HG02678 (cell line): Measurements from ENCODE around the gene NCAPH2.
"Not testable (repeated sequence)": the region's sequence is repeated elsewhere in the genome, so short reads cannot be mapped to it uniquely, and the experiment has no call there.

Source experiments
- ATAC-seq: cut with Tn5 transposase; IDR thresholded peaks from one replicate; pipeline ENCODE4 v1.9.1; 2021; ENCODE audit warnings: mild to moderate bottlenecking, moderate library complexity; ENCODE audit not compliant: unreplicated experiment

Gene NCAPH2

GRCh38 chr22:50528682-50529415 lies 20.8 kb downstream of the NCAPH2 start:
- ATAC-seq: no peak

DNA sequence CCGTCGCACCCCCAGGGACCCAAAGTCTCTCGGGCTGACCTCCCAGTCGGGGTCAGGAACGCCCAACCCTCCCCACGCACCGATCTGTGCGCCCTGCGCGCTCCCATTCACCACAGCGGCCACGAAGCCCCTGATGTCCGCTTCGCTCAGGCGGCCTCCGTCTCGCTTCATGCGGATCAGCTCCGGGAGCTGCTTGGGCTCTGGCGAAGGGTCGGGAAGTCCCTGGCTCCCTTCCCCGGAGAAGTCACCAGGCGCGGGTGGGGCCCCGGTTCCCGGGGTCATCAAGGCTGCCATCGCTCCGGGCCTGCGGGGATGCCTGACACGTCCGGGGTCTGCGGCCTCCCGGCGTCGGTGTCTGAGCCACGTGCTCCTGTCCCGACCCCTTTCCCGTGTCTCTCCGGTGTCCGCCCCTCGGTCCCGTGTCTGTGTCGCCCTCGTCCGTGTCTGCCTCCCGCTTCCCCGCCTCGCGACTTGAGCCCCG lies 21.4 kb downstream of the NCAPH2 start:
- ATAC-seq: no peak

- ATAC-seq: peak; percentile 22
Observed at GRCh38 chr22:50529897-50530579, 22.0 kb downstream of the NCAPH2 start, which contains the start of gene TYMP. Gene TYMP (minus strand): TSS chr22:50530012. CDS start chr22:50529709, 303 bp downstream.

- no peak for ATAC-seq
Observed at GRCh38 chr22:50530580-50530876, 22.5 kb downstream of the NCAPH2 start.

DNA sequence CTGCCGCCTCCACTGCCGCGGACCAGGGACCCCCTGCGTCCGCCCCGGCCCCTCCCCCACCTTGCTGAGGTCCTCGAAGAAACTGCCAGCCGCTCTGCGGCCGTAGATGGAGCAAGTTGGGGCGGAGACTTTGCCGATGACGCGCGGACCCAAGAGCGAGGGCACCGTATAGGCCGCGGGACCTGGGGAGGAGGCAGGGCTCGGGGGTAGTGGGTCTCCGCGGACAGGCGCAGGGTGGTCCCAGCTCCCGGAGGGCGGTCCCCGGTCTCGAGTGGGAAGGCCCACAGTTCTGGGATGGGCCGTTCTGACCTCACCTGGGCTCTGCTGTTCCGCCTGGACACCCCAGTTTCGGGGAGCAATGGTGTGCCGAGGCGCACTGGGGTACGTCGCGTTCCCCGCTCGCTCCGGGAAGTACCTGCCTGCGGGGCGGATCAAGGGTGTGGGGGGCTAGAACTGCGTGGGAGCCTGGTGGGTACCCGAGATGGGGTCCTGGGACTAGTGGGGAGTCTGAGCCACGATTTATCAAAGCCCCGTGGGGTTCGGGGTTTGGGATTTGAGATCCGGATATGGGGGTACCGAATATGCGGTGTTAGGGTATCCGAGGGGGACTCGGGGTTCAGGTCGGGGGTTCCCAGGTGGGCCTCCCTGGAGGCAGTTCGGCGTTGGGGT lies 23.0 kb downstream of the NCAPH2 start:
- no peak for ATAC-seq

GRCh38 chr22:50531546-50531961 lies 23.5 kb downstream of the NCAPH2 start:
- ATAC-seq: peak; percentile 31

- no peak for ATAC-seq
Observed at GRCh38 chr22:50531962-50532674, 24.1 kb downstream of the NCAPH2 start.

- ATAC-seq: no peak
Observed at GRCh38 chr22:50532824-50533796, 25.1 kb downstream of the NCAPH2 start.

- not testable (repeated sequence) for ATAC-seq
Observed at GRCh38 chr22:50533856-50534711, 26.1 kb downstream of the NCAPH2 start.

GRCh38 chr22:50535113-50535512 lies 27.1 kb downstream of the NCAPH2 start:
- no peak for ATAC-seq

DNA sequence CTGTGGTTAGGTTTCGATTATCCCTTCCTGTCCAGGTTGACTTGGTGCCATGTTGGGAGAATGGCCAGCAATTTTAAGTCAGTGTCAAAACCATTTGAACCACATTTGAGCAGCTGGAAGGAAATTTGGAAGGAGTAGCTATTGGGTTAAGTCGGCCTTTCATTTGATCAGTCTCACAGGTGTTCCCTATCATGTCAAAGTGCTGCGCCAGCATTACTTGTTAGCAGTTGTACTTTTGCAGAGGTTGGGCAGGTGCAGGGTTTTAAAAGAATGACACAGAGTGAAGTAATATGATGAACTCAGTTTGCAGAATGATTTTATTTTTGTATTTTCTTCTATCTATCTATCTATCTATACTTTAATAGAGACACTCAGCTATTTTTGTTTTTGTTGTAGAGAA lies 28.2 kb downstream of the NCAPH2 start:
- no peak for ATAC-seq

- no peak for ATAC-seq
Observed at GRCh38 chr22:50537765-50538164, 29.7 kb downstream of the NCAPH2 start.

- no peak for ATAC-seq
Observed at GRCh38 chr22:50540381-50540780, 32.4 kb downstream of the NCAPH2 start.

DNA sequence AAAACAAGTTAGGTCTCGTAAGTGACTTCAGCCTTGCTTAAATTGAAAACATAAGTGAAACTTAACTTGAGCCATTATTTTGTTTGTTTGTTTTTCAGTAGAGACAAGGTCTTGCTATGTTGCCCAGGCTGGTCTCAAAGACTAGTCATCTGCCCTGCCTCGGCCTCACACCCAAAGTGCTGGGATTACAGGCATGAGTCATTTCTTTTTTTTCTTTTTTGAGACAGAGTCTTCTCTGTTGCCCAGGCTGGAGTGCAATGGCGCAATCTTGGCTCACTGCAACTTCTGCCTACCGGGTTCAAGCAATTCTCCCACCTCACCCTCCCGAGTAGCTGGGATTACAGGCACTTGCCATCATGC lies 33.6 kb downstream of the NCAPH2 start:
- not testable (repeated sequence) for ATAC-seq

- ATAC-seq: no peak
Observed at GRCh38 chr22:50542416-50542927, 34.4 kb downstream of the NCAPH2 start.

GRCh38 chr22:50544078-50544745 lies 36.2 kb downstream of the NCAPH2 start:
- ATAC-seq: no peak

DNA sequence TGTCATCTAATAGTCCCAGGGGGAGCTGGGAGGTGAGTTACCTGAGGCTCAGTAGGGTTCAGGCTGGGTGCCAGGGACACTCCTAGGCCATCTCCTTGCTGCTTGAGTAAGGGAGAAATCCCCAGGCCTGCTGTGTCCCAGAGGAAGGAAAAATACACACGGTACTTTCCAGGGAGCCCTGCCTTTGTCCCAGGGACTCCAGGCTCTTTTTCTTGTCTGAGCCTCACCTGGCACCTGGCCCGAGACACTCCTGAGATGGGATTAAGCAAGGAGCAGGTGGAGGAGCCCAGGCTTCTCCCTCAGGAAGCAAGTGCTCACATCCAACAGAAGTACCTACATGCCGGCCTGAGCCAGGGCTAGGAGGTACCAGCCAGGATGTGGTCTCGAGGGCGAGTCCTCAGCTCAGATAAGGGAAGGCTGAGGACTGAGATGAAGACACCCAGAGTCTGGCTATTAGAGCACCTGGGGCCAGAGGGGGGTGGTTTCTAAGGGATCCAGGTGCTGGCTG lies 36.8 kb downstream of the NCAPH2 start:
- ATAC-seq: no peak
